MCF 10A (cell line): Measurements from ENCODE around the gene UBR7. TPM values are rescaled to one million over a fixed set of nuclear protein-coding genes. Genes with fewer than 3 reads are reported as not detected.
A peak's percentile ranks its signal among the peaks of the same experiment; 100 is the strongest.

Experiments used
- BruUV-seq: library from RNA; stranded (reverse); fragments of 400-500 nt; replicated peaks from 2 replicates; lab custom pipeline; 2021; lab: Mats Ljungman, UMichigan
- CTCF ChIA-PET: fragments of 300-600 bp; sonication (Branson Sonifier 250); formaldehyde crosslinking; extraction: SDS; loops from one replicate; lab custom pipeline; 2021; ENCODE audit warnings: antibody characterized with exemption, inconsistent platforms; lab: Yijun Ruan, JAX
- POLR2A ChIA-PET: fragments of 300-600, 350-650 bp; sonication (Branson Sonifier 250); formaldehyde crosslinking; extraction: SDS; loops from one replicate; lab custom pipeline; 2020; ENCODE audit warnings: antibody characterized with exemption, inconsistent platforms; lab: Yijun Ruan, JAX
- DNase-seq: peaks from one replicate; pipeline ENCODE4 v3.0.0-alpha.2; 2018; ENCODE audit not compliant: unreplicated experiment
- H3K27ac Mint-ChIP-seq: one replicate; pipeline ENCODE4 v1.8.0; 2022; ENCODE audit warnings: mild to moderate bottlenecking, low read depth, mixed read lengths; ENCODE audit not compliant: unreplicated experiment
- H3K27me3 Mint-ChIP-seq: one replicate; pipeline ENCODE4 v1.8.0; 2022; ENCODE audit warnings: mixed read lengths; ENCODE audit not compliant: insufficient read depth, unreplicated experiment
- H3K36me3 Mint-ChIP-seq: one replicate; pipeline ENCODE4 v1.8.0; 2022; ENCODE audit warnings: mild to moderate bottlenecking, moderate library complexity, mixed read lengths; ENCODE audit not compliant: insufficient read depth, unreplicated experiment
- H3K4me1 Mint-ChIP-seq: one replicate; pipeline ENCODE4 v1.8.0; 2022; ENCODE audit warnings: mixed read lengths; ENCODE audit not compliant: insufficient read depth, unreplicated experiment
- H3K4me3 Mint-ChIP-seq: one replicate; pipeline ENCODE4 v1.8.0; 2022; ENCODE audit warnings: mild to moderate bottlenecking, moderate library complexity, mixed read lengths; ENCODE audit not compliant: unreplicated experiment
- H3K9me3 Mint-ChIP-seq: one replicate; pipeline ENCODE4 v1.8.0; 2022; ENCODE audit warnings: mixed read lengths; ENCODE audit not compliant: unreplicated experiment
- CTCF ChIP-seq: fragments of 200-600 bp; IDR thresholded peaks from one replicate; pipeline ENCODE4 v1.8.0; 2022; ENCODE audit warnings: antibody characterized with exemption, mild to moderate bottlenecking; ENCODE audit not compliant: unreplicated experiment
- intact Hi-C: fragments of 100-400 bp; cut with micrococcal nuclease; formaldehyde crosslinking; loops from 2 replicates; pipeline ENCODE4 v1.14.1; 2022
- total RNA-seq: library from RNA; stranded (reverse); gene quantifications from 2 replicates; pipeline ENCODE4 v1.2.3, GENCODE V29; 2022

UBR7 gene
- total RNA-seq, 1 experiment from 2014 or later: 12.7 TPM

- no peaks in the 10 kb centered on the region for H3K27me3 Mint-ChIP-seq
- TF ChIP-seq CTCF: no peak
- DNase-seq: no peak
- intact Hi-C loops: no loop called here
- ChIA-PET POLR2A (interaction anchor here (0.7 to 4.3 kb wide), 7 partner anchors 15 to 432 kb away, joined by 3 to 77 read pairs (median 4); partner anchors contain the start of genes GON7 and UBR7), CTCF (interaction anchor here (1.0 to 1.3 kb wide), 4 partner anchors 8 to 73 kb away, joined by 3 to 4 read pairs (median 3); no protein-coding TSS in a partner anchor)
- peaks cover 15% of the 10 kb centered on the region for H3K4me1 Mint-ChIP-seq
- H3K4me3 Mint-ChIP-seq: peak overlapping the region; percentile 88
- H3K9me3 Mint-ChIP-seq: no peaks in the 10 kb centered on the region
- BruUV-seq: TSS peak; percentile 65
- no peak overlapping the region for H3K27ac Mint-ChIP-seq
- peaks cover 15% of the 10 kb centered on the region for H3K36me3 Mint-ChIP-seq
These were observed 20.6 kb upstream of the UBR7 start for GRCh38 chr14:93186466-93186865.

GRCh38 chr14:93186956-93187355, 20.1 kb upstream of the UBR7 start:
- intact Hi-C loops: no loop called here
- no peak overlapping the region for H3K4me3 Mint-ChIP-seq
- peaks cover 19% of the 10 kb centered on the region for H3K36me3 Mint-ChIP-seq
- no peaks in the 10 kb centered on the region for H3K27me3 Mint-ChIP-seq
- TF ChIP-seq CTCF: no peak
- H3K27ac Mint-ChIP-seq: no peak overlapping the region
- no TSS peak for BruUV-seq
- ChIA-PET CTCF (interaction anchor here (0.6 to 1.3 kb wide), 5 partner anchors 8 to 842 kb away, joined by 3 to 5 read pairs (median 3); no protein-coding TSS in a partner anchor), POLR2A (interaction anchor here (0.7 to 4.3 kb wide), 6 partner anchors 15 to 432 kb away, joined by 3 to 22 read pairs (median 4); partner anchors contain the start of genes GON7 and UBR7)
- no peaks in the 10 kb centered on the region for H3K9me3 Mint-ChIP-seq
- DNase-seq: no peak
- peaks cover 15% of the 10 kb centered on the region for H3K4me1 Mint-ChIP-seq

- POLR2A ChIA-PET: interaction anchor here (0.9 to 3.6 kb wide), 3 partner anchors 11 to 45 kb away, joined by 3 to 20 read pairs (median 17); partner anchors contain the start of genes GON7, LYSET, MOAP1 and UBR7
- CTCF ChIA-PET: interaction anchor here (0.6 to 2.1 kb wide), 4 partner anchors 10 to 331 kb away, joined by 3 to 9 read pairs (median 4); partner anchors contain the start of genes GON7, LYSET, MOAP1 and UBR7
These were observed 11.6 kb upstream of the UBR7 start for GRCh38 chr14:93195316-93195999.

More at GRCh38 chr14:93195316-93195999, 11.6 kb upstream of the UBR7 start:
- no peaks in the 10 kb centered on the region for H3K9me3 Mint-ChIP-seq
- intact Hi-C loops: no loop called here
- H3K36me3 Mint-ChIP-seq: peaks cover 26% of the 10 kb centered on the region
- H3K4me3 Mint-ChIP-seq: no peak overlapping the region
- no TSS peak for BruUV-seq
- H3K27me3 Mint-ChIP-seq: no peaks in the 10 kb centered on the region
- no peaks in the 10 kb centered on the region for H3K4me1 Mint-ChIP-seq
- no peak overlapping the region for H3K27ac Mint-ChIP-seq
- no peak for TF ChIP-seq CTCF
- DNase-seq: no peak
